NCI-H1694 treated with DMSO at 0.1 percent for 48 hours (cell line): ENCODE data around the gene C1orf174.
"Not testable (repeated sequence)": the region's sequence is repeated elsewhere in the genome, so short reads cannot be mapped to it uniquely, and the experiment has no call there.

Experiments
- DNase-seq: peaks from one replicate; lab custom pipeline; 2025; lab: John Stamatoyannopoulos, UW

Gene C1orf174

GRCh38 chr1:3925762-3926161 is 25.7 kb upstream of the C1orf174 start:
- no peak for DNase-seq

DNA sequence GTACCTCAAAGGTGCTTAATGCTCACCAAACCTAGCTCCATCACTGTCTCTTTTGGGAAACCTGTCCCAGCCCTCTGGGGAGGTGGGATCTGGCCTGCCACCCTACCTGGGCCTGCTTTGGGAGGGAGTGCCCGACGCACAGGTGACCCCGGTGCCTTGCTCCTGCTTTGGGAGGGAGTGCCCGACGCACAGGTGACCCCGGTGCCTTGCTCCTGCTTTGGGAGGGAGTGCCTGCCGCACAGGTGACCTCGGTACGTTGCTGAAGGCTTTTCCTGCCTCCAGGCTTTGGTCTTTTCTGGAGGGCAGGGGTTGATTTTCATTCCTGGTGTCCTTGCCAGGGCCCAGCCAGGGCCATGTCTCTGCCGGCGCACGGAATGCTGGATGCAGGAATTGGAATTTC is 25.2 kb upstream of the C1orf174 start:
- no peak for DNase-seq

DNA sequence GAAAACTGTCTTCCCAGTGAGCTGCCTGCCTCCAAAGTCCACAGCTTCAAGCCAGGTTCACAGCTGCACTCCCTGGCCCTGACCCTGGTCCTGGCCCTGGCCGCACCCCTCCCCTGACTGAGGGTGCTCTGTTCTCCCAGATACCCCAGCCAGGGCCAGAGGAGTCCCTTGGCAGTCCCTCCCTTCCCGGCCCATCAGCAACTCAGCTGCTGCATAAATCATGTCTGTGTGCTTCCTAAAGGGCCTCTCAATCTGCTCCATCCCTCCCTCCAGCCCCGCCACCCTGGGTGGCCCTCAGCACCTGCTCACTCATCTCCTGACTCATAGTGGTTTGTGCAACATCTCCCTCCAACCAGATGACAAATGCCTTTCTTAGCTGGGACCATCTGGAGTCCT is 24.8 kb upstream of the C1orf174 start:
- DNase-seq = peak; percentile 83

GRCh38 chr1:3924186-3924824 is 24.2 kb upstream of the C1orf174 start:
- DNase-seq = no peak

DNA sequence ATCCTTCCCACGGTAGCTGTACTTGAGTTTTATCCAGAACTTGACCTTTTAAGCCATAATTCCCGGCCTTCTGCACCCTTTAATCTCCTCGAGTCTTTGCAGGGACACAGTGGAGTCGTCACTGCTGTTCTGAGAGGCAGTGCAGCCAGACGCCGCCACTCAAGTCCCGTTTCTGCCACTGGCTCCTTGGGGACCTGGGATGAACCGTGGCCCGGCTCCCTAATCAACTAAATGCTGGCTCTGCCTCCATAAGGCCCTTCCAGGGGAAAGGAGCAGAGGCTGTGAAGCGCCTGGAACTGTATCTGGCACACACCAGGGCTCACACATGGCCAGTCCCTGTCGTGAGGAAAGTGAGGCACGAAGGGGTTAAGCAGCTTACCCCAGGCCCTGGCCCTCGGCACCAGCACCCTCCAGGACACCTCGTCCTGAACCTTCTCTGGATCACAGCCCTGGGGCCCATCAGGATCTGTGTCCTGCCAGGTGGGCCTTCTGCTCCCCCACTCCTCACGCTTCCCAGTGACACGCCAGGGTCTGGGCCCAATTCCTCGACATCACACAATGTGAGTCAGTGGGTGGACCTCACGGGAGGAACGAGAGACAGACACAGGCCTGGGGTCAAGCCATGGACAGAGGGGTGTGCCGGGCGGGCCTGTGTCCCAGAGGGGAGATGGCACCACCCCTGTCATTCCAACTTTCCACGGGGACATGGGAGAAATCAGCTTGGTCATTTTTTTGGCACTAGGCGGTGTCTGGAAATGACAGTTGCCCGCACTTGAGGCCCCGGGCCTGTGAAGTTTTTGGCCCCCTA is 23.5 kb upstream of the C1orf174 start:
- DNase-seq = no peak

DNA sequence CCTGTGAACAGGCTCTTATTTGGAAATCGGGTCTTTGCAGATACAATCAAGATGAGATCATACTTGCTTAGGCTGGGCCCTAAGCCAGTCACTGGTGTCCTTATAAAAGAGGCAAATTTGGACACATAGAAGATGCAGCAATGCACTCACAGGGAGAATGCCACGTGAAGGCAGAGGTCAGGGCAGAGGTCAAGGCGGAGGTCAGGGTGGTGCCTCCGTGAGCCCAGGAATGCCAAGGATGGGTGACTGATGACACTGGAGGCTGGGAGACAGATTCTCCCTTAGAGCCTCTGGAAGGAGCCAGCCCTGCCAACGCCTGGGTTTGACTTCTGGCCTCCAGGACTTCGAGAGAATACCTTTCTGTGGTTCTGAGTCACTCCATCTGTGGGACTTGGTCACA is 22.8 kb upstream of the C1orf174 start:
- no peak for DNase-seq

- DNase-seq = no peak
These were observed 22.2 kb upstream of the C1orf174 start for GRCh38 chr1:3922201-3922725.

DNA sequence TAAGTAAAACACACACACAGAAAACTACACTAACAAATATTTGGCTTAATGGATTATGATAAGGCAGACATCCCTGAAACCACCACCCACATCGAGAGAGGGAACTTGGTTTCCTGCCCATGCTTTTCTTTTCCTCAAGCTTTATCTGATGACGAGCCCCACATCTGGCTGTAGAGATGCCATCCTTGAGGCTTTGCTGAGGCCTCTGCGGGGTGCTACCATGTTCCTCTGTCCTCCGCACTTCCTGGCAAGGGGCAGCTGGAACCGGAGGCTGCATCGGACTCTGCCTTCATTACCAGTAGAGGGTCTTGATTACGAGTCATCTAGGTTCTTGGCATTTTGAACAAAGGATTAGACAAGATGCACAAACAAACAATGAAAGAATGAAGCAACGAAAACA is 21.7 kb upstream of the C1orf174 start:
- DNase-seq = no peak

- DNase-seq = no peak
These were observed 19.6 kb upstream of the C1orf174 start for GRCh38 chr1:3919706-3920105.

- DNase-seq = no peak
These were observed 19.0 kb upstream of the C1orf174 start for GRCh38 chr1:3918966-3919611.

DNA sequence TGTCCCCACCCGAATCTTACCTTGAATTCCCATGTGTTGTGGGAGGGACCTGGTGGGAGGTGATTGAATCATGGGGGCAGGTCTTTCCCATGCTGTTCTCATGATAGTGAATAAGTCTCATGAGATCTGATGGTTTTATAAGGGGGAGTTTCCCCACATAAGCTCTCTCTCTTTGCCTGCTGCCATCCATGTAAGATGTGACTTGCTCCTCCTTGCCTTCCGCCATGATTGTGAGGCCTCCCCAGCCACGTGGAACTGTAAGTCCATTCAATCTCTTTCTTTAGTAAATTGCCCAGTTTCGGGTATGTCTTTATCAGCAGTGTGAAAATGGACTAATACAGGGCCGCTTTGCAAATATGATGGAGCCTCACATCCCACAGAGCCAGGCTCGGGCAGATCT is 18.3 kb upstream of the C1orf174 start:
- not testable (repeated sequence) for DNase-seq

DNA sequence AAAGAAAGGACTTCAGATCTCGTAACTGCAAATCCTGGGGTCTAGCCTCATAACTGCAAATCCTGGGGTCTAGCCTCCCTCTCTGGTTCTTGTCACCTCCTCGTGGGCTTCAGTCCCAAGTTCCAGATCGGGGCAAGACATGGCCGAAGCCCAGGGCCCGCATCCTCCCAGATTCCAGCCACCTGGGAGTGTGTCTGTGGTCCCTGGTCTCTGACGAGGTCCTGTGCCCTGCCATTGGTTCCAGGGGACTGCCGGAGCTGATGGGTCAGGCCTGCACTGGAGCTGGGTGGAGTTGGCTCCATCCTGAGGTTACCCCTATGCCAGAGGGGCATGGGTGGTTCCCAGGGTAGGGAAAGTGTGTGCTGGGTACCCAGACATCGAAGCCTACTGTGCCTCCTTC is 17.7 kb upstream of the C1orf174 start:
- DNase-seq = no peak

DNA sequence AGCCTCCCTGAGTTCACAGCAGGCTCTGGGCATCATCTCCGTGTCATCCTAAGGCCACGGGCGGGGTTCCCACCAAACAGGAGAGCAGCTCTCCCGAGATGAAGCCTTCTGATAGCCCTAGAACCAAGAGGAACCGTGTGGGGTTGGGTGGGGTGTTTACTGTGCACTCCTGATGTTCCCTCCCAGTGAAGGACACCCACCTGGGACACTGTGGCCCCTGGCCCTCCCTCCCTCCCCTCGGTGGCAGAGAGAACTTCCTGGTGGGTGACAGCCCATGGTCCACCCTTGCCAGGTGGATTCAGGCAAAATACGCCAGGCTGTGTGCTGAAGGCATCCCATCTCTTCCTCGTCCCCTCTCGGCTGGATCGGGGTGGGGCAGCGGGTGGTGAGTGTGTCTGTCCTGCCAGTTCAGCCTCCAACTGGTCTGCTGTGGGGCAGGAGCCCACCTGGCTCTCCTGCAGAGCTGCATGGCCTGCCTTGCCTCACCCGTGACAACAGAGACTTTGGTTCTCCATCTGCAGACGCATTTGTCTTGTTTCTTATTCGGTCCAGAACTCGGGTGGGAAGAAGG is 15.6 kb upstream of the C1orf174 start:
- no peak for DNase-seq

DNA sequence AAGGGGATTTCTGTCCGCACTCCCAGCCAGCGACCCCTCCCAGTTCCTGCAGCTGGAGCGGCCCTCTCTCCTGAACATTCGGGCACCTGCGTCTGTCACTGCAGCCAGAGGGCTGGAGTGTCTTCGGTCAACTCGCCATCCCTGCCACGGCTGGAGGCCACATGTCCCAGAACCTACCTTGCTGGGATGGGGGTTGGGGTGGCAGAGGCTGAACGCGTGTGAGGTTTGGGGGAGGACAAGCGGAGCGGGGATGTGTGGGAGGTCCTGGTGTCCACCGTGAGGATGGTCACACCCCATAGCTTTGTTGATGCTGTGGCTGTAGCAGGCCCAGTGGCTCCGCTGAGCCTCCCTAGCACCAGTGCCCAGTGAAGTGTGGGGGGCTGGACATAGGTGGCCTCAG is 14.8 kb upstream of the C1orf174 start:
- DNase-seq = no peak

DNA sequence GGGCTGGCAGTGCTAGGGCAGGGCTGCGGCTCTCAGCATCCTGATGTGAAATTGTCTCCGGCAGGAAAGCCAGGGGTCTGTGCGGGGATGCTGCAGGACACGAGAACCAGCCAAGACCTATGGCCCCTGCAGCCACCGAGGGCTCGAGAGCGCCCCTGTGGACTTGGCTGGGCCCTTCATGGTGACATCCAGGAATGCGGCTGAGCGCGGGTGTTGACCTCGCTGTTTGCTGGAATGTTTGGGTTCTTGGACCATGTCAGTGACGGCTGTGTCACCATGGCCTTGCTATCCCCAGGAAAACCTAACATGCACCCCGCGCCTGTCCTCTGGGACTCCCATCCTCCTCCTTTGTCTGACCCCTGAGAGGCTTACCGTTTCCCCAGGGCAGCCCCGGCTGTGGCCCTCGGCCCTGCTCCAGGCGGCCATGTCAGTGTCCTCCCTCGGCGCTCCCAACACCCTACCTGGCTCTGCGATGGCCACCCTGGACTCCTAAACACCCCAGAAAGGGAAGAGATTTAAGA is 14.3 kb upstream of the C1orf174 start:
- DNase-seq = no peak

DNA sequence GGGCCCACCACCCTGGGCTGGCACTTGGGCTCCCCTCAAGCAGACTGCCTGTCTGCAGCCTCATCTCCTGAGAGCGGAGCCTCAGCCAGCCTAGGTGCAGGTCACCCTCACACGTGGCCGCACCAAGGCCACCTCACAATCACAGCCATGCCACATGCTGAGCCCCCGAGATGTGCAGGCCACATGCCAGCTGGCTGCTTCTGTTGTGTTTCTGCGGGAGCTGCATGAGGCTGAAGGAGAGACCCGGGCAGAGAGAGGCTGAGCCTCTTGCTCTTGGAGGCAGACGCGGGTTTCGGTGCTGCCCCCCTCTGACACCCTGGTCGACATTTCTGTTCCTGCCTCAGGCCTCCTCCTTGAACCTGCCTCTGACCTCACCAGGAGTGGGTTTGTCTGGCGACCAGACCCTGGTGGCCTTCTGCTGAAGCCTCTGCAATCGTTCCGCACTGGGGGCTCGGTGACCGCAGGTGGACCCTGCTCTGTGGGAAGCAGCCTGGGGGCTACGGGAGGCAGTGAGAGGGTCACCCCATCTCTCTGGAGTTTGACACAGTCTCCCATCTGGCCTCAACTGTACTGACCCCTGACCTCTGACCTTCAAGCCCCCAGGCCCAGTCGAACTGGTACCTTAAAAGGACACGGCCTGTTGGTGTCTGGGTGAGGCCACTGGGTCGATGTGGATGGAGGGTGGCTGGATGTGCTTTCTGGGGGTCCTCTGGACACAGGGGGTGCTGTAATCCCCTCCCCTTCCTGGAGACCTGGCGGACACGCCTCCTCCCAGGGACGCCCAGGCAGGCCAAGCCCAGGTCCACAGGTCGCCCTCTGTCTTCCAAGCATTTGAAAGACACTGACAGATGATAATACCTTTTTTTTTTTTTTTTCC is 13.0 kb upstream of the C1orf174 start:
- DNase-seq = no peak

DNA sequence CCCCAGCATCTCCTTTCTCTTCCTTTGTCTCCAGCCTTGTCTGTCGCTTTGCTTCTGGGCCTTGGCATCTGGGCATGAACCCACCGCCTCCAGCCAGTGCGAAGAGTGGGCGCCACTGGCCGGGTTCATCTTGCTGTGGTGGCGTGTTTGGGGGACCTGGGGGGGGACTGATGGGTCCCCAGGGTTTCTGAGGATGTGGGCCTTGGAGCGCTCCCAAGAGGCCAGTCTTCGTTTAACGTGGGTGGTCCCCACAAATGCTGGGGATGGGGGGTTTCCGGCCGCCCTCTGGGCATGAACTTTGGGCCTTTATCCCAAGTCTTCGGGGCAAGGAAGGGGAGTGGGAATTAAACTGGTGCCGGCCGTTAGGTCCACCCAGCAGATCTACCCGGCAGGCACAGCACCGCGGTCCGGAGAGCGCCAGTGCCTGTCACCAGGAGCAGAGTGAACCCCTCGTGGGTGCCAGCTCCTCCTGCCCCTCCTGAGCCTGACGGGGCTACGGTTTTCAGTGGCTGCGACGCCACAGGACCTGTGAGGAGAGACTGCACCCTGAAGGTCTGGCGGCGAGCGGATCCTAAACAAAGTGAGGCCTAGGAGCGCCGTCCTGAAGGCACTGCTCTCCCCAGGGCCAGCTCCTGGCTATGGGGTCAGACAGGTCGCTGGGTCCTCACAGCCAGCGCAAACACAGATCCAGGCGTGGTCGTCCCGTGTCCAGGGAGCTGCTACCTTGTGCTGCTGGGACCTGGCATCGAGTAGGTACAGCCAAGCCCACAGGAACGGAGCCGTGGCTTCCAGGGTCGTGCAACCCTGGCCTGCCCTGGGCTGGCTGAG is 12.1 kb upstream of the C1orf174 start:
- DNase-seq = no peak

GRCh38 chr1:3910857-3911845 is 11.1 kb upstream of the C1orf174 start:
- peak; percentile 76 for DNase-seq

GRCh38 chr1:3910049-3910731 is 10.1 kb upstream of the C1orf174 start:
- DNase-seq = no peak
